ENCODE measurements around the gene RAB40C. TPM values are rescaled to one million over a fixed set of nuclear protein-coding genes. Genes with fewer than 3 reads are reported as not detected.

RAB40C gene
- total and polyA plus RNA-seq, 9 of the 15 experiments (the other 6 are each of a cell fraction or from before 2014, with no cell fraction given), result 0.17 to 23.4 (median 8.7) TPM

DNA sequence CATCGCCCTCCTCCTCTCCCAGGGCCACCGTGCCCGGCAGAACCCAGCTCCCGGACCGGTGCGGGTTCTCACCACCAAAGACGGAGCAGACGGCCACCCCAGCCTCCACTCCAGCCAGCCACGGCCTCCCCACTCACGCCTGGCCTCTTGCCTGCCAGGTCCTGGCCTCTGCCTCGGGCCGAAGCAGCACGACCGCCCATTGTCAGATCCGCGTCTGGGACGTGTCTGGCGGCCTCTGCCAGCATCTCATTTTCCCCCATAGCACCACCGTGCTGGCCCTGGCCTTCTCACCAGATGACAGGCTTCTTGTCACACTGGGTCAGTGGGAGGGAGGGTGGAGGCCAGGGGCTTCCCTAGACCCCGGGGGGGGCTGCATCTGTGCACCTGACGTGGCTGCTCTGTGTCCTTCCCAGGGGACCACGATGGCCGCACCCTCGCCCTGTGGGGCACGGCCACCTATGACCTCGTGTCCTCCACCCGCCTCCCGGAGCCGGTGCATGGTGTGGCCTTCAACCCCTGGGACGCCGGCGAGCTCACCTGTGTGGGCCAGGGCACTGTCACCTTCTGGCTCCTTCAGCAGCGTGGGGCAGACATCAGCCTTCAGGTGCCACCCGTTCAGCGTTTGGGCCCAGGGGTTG, 71.4 kb downstream of the RAB40C start (continued):
- TF ChIP-seq, protein P1, sequence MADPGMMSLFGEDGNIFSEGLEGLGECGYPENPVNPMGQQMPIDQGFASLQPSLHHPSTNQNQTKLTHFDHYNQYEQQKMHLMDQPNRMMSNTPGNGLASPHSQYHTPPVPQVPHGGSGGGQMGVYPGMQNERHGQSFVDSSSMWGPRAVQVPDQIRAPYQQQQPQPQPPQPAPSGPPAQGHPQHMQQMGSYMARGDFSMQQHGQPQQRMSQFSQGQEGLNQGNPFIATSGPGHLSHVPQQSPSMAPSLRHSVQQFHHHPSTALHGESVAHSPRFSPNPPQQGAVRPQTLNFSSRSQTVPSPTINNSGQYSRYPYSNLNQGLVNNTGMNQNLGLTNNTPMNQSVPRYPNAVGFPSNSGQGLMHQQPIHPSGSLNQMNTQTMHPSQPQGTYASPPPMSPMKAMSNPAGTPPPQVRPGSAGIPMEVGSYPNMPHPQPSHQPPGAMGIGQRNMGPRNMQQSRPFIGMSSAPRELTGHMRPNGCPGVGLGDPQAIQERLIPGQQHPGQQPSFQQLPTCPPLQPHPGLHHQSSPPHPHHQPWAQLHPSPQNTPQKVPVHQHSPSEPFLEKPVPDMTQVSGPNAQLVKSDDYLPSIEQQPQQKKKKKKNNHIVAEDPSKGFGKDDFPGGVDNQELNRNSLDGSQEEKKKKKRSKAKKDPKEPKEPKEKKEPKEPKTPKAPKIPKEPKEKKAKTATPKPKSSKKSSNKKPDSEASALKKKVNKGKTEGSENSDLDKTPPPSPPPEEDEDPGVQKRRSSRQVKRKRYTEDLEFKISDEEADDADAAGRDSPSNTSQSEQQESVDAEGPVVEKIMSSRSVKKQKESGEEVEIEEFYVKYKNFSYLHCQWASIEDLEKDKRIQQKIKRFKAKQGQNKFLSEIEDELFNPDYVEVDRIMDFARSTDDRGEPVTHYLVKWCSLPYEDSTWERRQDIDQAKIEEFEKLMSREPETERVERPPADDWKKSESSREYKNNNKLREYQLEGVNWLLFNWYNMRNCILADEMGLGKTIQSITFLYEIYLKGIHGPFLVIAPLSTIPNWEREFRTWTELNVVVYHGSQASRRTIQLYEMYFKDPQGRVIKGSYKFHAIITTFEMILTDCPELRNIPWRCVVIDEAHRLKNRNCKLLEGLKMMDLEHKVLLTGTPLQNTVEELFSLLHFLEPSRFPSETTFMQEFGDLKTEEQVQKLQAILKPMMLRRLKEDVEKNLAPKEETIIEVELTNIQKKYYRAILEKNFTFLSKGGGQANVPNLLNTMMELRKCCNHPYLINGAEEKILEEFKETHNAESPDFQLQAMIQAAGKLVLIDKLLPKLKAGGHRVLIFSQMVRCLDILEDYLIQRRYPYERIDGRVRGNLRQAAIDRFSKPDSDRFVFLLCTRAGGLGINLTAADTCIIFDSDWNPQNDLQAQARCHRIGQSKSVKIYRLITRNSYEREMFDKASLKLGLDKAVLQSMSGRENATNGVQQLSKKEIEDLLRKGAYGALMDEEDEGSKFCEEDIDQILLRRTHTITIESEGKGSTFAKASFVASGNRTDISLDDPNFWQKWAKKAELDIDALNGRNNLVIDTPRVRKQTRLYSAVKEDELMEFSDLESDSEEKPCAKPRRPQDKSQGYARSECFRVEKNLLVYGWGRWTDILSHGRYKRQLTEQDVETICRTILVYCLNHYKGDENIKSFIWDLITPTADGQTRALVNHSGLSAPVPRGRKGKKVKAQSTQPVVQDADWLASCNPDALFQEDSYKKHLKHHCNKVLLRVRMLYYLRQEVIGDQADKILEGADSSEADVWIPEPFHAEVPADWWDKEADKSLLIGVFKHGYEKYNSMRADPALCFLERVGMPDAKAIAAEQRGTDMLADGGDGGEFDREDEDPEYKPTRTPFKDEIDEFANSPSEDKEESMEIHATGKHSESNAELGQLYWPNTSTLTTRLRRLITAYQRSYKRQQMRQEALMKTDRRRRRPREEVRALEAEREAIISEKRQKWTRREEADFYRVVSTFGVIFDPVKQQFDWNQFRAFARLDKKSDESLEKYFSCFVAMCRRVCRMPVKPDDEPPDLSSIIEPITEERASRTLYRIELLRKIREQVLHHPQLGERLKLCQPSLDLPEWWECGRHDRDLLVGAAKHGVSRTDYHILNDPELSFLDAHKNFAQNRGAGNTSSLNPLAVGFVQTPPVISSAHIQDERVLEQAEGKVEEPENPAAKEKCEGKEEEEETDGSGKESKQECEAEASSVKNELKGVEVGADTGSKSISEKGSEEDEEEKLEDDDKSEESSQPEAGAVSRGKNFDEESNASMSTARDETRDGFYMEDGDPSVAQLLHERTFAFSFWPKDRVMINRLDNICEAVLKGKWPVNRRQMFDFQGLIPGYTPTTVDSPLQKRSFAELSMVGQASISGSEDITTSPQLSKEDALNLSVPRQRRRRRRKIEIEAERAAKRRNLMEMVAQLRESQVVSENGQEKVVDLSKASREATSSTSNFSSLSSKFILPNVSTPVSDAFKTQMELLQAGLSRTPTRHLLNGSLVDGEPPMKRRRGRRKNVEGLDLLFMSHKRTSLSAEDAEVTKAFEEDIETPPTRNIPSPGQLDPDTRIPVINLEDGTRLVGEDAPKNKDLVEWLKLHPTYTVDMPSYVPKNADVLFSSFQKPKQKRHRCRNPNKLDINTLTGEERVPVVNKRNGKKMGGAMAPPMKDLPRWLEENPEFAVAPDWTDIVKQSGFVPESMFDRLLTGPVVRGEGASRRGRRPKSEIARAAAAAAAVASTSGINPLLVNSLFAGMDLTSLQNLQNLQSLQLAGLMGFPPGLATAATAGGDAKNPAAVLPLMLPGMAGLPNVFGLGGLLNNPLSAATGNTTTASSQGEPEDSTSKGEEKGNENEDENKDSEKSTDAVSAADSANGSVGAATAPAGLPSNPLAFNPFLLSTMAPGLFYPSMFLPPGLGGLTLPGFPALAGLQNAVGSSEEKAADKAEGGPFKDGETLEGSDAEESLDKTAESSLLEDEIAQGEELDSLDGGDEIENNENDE (IDR thresholded peaks at IDR 0.05; ENCODE audit: low read depth, low read length), result no peak
